Measurements from ENCODE around the gene JAZF1.

GRCh38 chr7:27962273-27962672 is 218.3 kb downstream of the JAZF1 start:
- TF ChIP-seq CTCF (IDR thresholded peaks at IDR 0.05; ENCODE audit: insufficient read depth, low read length): no peak
- no peak for TF ChIP-seq POLR2AphosphoS5 (IDR thresholded peaks at IDR 0.05; ENCODE audit: low read depth)
- no peak for TF ChIP-seq SPI1 (IDR thresholded peaks at IDR 0.05; ENCODE audit: borderline replicate concordance, low read depth)
- no peak for TF ChIP-seq GABPA (IDR thresholded peaks at IDR 0.05; ENCODE audit: low read depth)
- TF ChIP-seq REST (IDR thresholded peaks at IDR 0.05; ENCODE audit: insufficient replicate concordance, low read depth): no peak

Measured in HL-60 (cell line).